ENCODE results near the gene AIF1L. TPM values are rescaled to one million over a fixed set of nuclear protein-coding genes. Genes with fewer than 3 reads are reported as not detected.

Gene AIF1L
- total and polyA plus RNA-seq, 2 of the 4 experiments (the other 2 are of a cell fraction) = 0.18 to 0.19 TPM

DNA sequence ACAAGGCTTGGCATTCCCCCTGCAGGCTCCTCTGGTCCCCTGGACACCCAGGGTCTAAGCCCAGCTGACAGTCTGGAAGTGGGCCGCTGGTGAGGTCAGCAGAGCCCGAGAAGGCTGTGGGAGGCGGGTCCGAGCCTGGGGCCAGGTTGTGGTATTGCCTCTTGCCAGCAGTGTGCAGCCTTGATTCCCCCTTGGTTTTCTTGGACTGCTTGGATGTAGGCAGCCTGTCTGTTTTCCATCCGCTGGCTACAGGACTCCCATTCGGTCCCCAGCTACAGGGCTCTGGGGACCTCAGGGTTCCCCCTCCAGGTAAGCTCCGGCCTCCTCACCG lies 1.6 kb downstream of the AIF1L start:
- intact Hi-C loops (cut with micrococcal nuclease) (no loop called here), in situ Hi-C loops (cut with MboI; ENCODE audit: low sequenced_read_pairs) (no loop called here), dilution Hi-C loops (cut with HindIII; ENCODE audit: low sequenced_read_pairs, unreplicated experiment) (no loop called here)
- 70% methylated on average over 5 of the region's 8 CpGs; no CpG with 5 or more reads in 1 of the 2 experiments for WGBS, 2 experiments (ENCODE audit: extremely low coverage in 2 of 2, insufficient read length in 1 of 2)
- no peak for DNase-seq
- Histone ChIP-seq H2AFZ (replicated peaks; ENCODE audit: low read length, poor library complexity) (no peak overlapping the region), H3K56ac (ENCODE audit: extremely low read depth, insufficient read depth, low read length) (no peak overlapping the region), H4K8ac (ENCODE audit: low read depth in 2 of 2, low read length in 2 of 2) (no peak overlapping the region), H2BK20ac (ENCODE audit: low read depth, low read length) (no peak overlapping the region), H3K14ac (replicated peaks; ENCODE audit: low read depth, low read length) (no peak overlapping the region), H3K36me3 (ENCODE audit: control insufficient read depth, insufficient read depth, low read length) (no peaks in the 10 kb centered on the region), H3K9me1 (ENCODE audit: insufficient read depth, low read length) (no peaks in the 10 kb centered on the region), H2BK15ac (ENCODE audit: low read depth, low read length) (no peak overlapping the region), H2AK9ac (replicated peaks; ENCODE audit: low read depth, low read length, poor library complexity) (peak overlapping the region; percentile 28), H4K20me1 (ENCODE audit: insufficient read depth, low read length) (no peaks in the 10 kb centered on the region), H2BK120ac (ENCODE audit: low read depth, low read length) (no peak overlapping the region), H3K4me1 (ENCODE audit: control insufficient read depth, insufficient read depth, low read length) (peaks cover 2% of the 10 kb centered on the region; the same call in 1 of the 2 replicates), H3K23ac (ENCODE audit: low read depth, low read length) (no peak overlapping the region), H2BK5ac (ENCODE audit: low read depth, low read length, poor library complexity, severe bottlenecking) (no peak overlapping the region), H4K5ac (ENCODE audit: low read depth, low read length) (no peak overlapping the region), H3K27me3 (ENCODE audit: control insufficient read depth, insufficient read depth, low read length) (peaks cover 54% of the 10 kb centered on the region), H3K18ac (ENCODE audit: low read depth, low read length) (no peak overlapping the region), H3K9ac (ENCODE audit: low read depth, low read length) (no peak overlapping the region), H3K9me3 (ENCODE audit: control insufficient read depth, insufficient read depth, low read length) (0 out of 2 replicates have a peak, but pooled peaks cover 2% of the 10 kb centered on the region), H3K27ac (ENCODE audit: insufficient read depth, low read length) (no peak overlapping the region), H3K79me1 (ENCODE audit: low read depth in 1 of 2, low read length in 2 of 2) (no peaks in the 10 kb centered on the region), H3K4me3 (ENCODE audit: insufficient read depth, low read depth, low read length) (no peak overlapping the region), H4K91ac (ENCODE audit: insufficient read depth, low read depth, low read length) (no peak overlapping the region), H3K4me2 (ENCODE audit: low read depth, low read length) (no peak overlapping the region), H2AK5ac (ENCODE audit: low read depth, low read length) (no peak overlapping the region), H3K4ac (ENCODE audit: low read depth, low read length) (no peak overlapping the region)
- POLR2A ChIA-PET (ENCODE audit: unreplicated experiment) = no interaction called here
- no peak for ATAC-seq (ENCODE audit: low read depth)
- CTCF ChIA-PET = interaction anchor here (0.6 kb wide), 2 partner anchors 90 to 151 kb away, joined by 3 to 4 read pairs; no protein-coding TSS in a partner anchor
- TF ChIP-seq CEBPB (IDR thresholded peaks at IDR 0.05; ENCODE audit: low read depth, low read length) (no peak), RAD21 (IDR thresholded peaks at IDR 0.05; ENCODE audit: low read length) (no peak), NFE2L2 (IDR thresholded peaks at IDR 0.05; ENCODE audit: low read depth, low read length) (no peak), RCOR1 (IDR thresholded peaks at IDR 0.05; ENCODE audit: insufficient replicate concordance, low read length) (no peak), CHD1 (IDR thresholded peaks at IDR 0.05; ENCODE audit: low read depth, low read length) (no peak), MAFK (IDR thresholded peaks at IDR 0.05; ENCODE audit: low read depth, low read length) (no peak), MAZ (IDR thresholded peaks at IDR 0.05; ENCODE audit: borderline replicate concordance, low read depth, low read length) (no peak)
- BruUV-seq (replicated peaks) = no TSS peak

All from IMR-90 (cell line).